Left lung (tissue), 10 donors: ENCODE results near the gene ADGRG2. TPM values are rescaled to one million over a fixed set of nuclear protein-coding genes. Genes with fewer than 3 reads are reported as not detected.
A peak's percentile ranks its signal among the peaks of the same experiment; 100 is the strongest.

Experiments
- ATAC-seq: fragments of 200-7000 bp; cut with Tn5 transposase; one replicate; pipeline ENCODE4 v1.9.1; 2020; ENCODE audit warnings: moderate library complexity
- DNase-seq, 4 donors: peaks; one replicate each; pipeline ENCODE4 v3.0.0-alpha.2; 2013 to 2020
- H3K27ac ChIP-seq, 2 donors: fragments of 200-600 bp; sonication (generic) in 1 of 2; one replicate each; pipeline versions ENCODE4 v1.5.0 to v1.8.0; 2020 to 2021
- H3K27me3 ChIP-seq, 2 donors: fragments of 200-600 bp; sonication (generic) in 1 of 2; one replicate each; pipeline versions ENCODE4 v1.5.0 to v1.8.0; 2020 to 2021
- H3K36me3 ChIP-seq, 2 donors: fragments of 200-600 bp; sonication (generic) in 1 of 2; one replicate each; pipeline versions ENCODE4 v1.5.0 to v1.8.0; 2020 to 2021
- H3K4me1 ChIP-seq, 2 donors: fragments of 200-600 bp; one replicate each; pipeline ENCODE4 v1.8.0; 2021
- H3K4me3 ChIP-seq, 2 donors: fragments of 200-600 bp; sonication (generic) in 1 of 2; one replicate each; pipeline versions ENCODE4 v1.5.0 to v1.8.0; 2020 to 2021; ENCODE audit warnings: mild to moderate bottlenecking in 1 of 2
- H3K9me3 ChIP-seq, 2 donors: fragments of 200-600 bp; sonication (generic) in 1 of 2; one replicate each; pipeline versions ENCODE4 v1.5.0 to v1.8.0; 2020 to 2021
- CTCF ChIP-seq, 2 donors: fragments of 200-600 bp; sonication (generic) in 1 of 2; IDR thresholded peaks; one replicate each; pipeline versions ENCODE4 v1.5.0 to v1.8.0; 2021; ENCODE audit warnings: antibody characterized with exemption in 2 of 2
- intact Hi-C, 2 donors: fragments of 100-400 bp; cut with DNase I; formaldehyde crosslinking; loops; one replicate each; pipeline versions ENCODE4 v1.11.2 to v1.14.2; 2022
- polyA plus RNA-seq, 6 donors: library from polyadenylated mRNA; unstranded; fragments of 120-200 nt; gene quantifications; one replicate each; pipeline ENCODE4 v1.2.1, GENCODE V29; 2013; ENCODE audit not compliant: insufficient read length in 6 of 6
- total RNA-seq, 2 donors: library from RNA; stranded (reverse); fragmentation: NEBNext Ultra II Directional; extraction: Animal tissue kit (Norgen Biotek cat#: 25700); gene quantifications; one replicate each; pipeline ENCODE4 v1.2.1, GENCODE V29; 2021
- donor health status: DM: no; HTN: yes; CAD: no.
- donor health status: DM: no; HTN: no; CAD: no.

The ADGRG2 gene
- total and polyA plus RNA-seq, 8 donors: 2.2 to 4.8 (median 2.7) TPM

- Histone ChIP-seq H3K27me3 (peaks cover 0 to 3% of the 10 kb centered on the region in 2 donors), H3K9me3 (no peaks in the 10 kb centered on the region), H3K4me3 (no peak overlapping the region), H3K4me1 (peaks cover 0 to 3% of the 10 kb centered on the region in 2 donors), H3K36me3 (no peaks in the 10 kb centered on the region), H3K27ac (no peak overlapping the region)
- ATAC-seq: peak; percentile 46
- intact Hi-C loops: no loop called here
- DNase-seq: no peak
- no peak for TF ChIP-seq CTCF (IDR thresholded peaks at IDR 0.05)
Measured at GRCh38 chrX:18992829-18993228, 129.4 kb downstream of the ADGRG2 start.

GRCh38 chrX:18985186-18985435 lies 137.2 kb downstream of the ADGRG2 start:
- H3K27ac ChIP-seq: peak overlapping the region; percentile 82 to 91

GRCh38 chrX:18984381-18985185 lies 137.7 kb downstream of the ADGRG2 start:
- ATAC-seq (peak; percentile 97), DNase-seq (peak; percentile 68 to 92 (median 82))
- intact Hi-C loops: no loop called here
- H3K9me3 ChIP-seq: no peaks in the 10 kb centered on the region
- TF ChIP-seq CTCF (IDR thresholded peaks at IDR 0.05): peak; percentile 39 to 44
- H3K36me3 ChIP-seq: no peaks in the 10 kb centered on the region
- H3K27ac ChIP-seq: peak overlapping the region; percentile 82 to 91
- peaks cover 0 to 9% of the 10 kb centered on the region in 2 donors for H3K4me1 ChIP-seq
- H3K4me3 ChIP-seq: peak overlapping the region; percentile 59 to 71
- no peaks in the 10 kb centered on the region for H3K27me3 ChIP-seq

More at GRCh38 chrX:18985186-18985435, 137.2 kb downstream of the ADGRG2 start:
- TF ChIP-seq CTCF (IDR thresholded peaks at IDR 0.05): no peak
- H3K4me1 ChIP-seq: peaks cover 0 to 9% of the 10 kb centered on the region in 2 donors
- intact Hi-C loops: no loop called here
- H3K27me3 ChIP-seq: no peaks in the 10 kb centered on the region
- peak overlapping the region; percentile 59 to 71 for H3K4me3 ChIP-seq
- no peaks in the 10 kb centered on the region for H3K36me3 ChIP-seq
- ATAC-seq: no peak
- no peak for DNase-seq
- H3K9me3 ChIP-seq: no peaks in the 10 kb centered on the region

- Histone ChIP-seq H3K4me1 (peaks cover 0 to 9% of the 10 kb centered on the region in 2 donors), H3K36me3 (no peaks in the 10 kb centered on the region), H3K4me3 (peak within 1 kb of the TSS; percentile 59 to 71), H3K9me3 (no peaks in the 10 kb centered on the region), H3K27me3 (no peaks in the 10 kb centered on the region), H3K27ac (peak within 1 kb of the TSS; percentile 82 to 91)
- no peak for TF ChIP-seq CTCF (IDR thresholded peaks at IDR 0.05)
- DNase-seq (peak in 3 of 4 donors; percentile 3 to 91 (median 63)), ATAC-seq (peak; percentile 78)
- intact Hi-C loops: no loop called here
Measured at GRCh38 chrX:18983666-18984380, 138.4 kb downstream of the ADGRG2 start, which contains the start of gene PHKA2. Gene PHKA2 (minus strand): TSS chrX:18984114. CDS start chrX:18983932, 182 bp downstream.
